GM21390 (cell line): ENCODE data around the gene PIAS4.

ENCODE experiments used
- ATAC-seq: cut with Tn5 transposase; IDR thresholded peaks from one replicate; pipeline ENCODE4 v1.9.1; 2021; ENCODE audit not compliant: unreplicated experiment

Gene PIAS4

GRCh38 chr19:4069331-4069959 lies 61.9 kb downstream of the PIAS4 start:
- no peak for ATAC-seq

GRCh38 chr19:4071610-4072009 lies 64.1 kb downstream of the PIAS4 start:
- no peak for ATAC-seq

- ATAC-seq: no peak
These were observed 67.8 kb downstream of the PIAS4 start for GRCh38 chr19:4075373-4075772.

DNA sequence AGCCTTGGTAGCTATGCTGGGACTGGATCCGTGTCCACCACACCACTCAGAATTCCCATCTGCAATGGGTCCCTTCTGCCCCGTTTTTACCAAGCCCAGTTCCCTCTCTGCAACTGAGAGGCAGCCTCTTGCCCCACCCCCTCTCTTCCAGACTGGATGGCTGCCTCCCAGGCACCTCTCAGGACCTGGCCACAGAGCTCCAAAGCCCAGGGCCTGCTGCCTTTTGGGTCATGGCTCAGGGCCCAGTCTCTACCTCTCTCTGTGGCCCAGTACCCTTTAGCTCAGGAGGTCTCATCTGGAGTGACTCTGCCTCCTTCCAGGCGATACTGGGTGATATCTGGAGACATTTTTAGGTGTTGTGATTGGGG lies 69.5 kb downstream of the PIAS4 start:
- ATAC-seq: no peak

- no peak for ATAC-seq
These were observed 70.5 kb downstream of the PIAS4 start for GRCh38 chr19:4077800-4078684.

GRCh38 chr19:4080473-4080872 lies 72.9 kb downstream of the PIAS4 start:
- ATAC-seq: no peak

DNA sequence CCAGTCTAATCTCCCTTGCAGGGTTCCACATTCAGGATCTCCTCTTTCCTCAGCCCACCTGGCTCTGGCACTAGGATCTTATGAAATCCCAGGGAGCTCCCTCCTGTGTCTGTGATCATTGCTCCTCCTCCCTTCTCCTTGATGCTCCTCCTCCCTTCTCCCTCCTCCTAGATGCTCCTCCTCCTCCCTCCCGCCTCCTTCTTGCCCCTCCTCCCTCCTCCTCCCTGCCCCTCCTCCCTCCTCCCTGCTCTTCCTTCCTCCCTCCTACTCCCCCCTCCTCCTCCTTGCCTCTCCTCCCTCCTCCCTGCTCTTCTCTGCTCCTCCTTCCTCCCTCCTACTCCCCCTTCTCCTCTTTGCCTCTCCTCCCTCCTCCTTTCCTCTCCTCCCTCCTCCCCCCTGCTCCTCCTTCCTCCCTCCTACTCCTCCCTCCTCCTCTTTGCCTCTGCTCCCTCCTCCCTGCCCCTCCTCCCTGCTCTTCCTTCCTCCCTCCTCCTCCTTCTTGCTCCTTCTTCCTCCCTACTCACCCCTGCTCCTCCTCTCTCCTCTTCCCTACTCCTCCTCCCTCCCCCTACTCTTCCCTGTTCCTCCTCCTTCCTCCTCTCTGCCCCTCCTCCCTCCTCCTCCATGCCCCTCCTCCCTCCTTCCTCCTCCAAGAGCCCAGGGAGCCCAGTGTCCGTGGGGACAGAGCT lies 74.0 kb downstream of the PIAS4 start:
- ATAC-seq: no peak

DNA sequence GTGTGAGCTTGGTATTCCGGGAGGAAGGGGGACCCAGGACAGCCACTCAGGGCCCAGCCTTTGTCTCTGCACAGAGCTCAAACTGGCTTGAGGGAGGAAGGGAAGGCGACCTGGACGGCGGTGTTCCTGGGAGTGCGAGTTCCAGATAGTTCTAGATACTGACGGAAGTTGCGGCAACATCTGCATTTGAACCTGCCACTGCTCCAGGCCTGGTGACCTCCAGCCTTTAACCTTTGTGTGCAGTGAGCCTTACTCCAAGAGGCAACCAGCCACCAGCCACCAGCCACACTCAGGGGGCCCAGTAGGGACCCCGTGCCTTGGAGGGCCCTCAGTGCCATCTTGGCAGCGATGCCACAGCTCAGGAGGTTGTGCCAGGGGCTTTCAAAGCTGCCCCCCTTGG lies 74.6 kb downstream of the PIAS4 start:
- ATAC-seq: no peak

DNA sequence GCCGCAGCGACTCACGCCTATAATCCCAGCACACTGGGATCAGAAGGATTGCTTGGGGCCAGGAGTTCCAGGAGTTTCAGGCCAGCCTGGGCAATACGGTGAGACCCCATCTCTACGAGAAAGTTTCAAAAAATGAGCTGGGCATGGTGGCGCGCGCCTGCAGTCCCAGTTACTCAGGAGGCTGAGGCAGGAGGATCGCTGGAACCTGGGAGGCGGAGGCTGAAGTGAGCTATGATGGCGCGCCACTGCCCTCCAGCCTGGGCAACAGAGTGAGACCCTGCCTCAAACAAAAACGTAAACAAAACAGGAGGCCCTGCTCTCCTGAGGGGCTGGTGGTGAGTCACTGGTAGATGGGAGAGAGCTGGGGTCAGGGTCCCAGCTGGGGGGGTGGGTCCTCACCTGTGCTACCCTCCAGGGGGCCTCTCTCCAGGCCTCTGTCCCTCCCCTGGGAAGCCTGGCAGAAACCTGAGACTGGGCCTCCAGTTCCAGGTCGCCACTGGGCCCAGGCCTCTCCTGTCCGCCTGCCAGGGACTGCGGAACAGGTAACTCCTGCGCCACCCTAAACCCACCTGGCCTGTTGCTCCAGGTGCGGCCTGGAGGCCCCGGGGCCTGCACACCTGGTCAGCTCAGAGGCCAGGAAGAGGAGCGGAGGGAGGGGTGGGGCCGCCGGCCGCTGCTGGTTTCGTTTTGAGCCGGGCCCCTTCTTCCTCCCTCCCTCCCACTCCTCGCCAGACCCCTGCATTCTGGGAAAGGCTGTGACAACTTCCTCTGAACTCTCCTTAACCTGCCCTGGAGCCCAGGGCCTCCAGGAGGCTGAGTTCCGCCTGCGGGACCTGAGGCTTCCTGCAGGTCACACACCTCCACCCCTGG lies 76.4 kb downstream of the PIAS4 start:
- ATAC-seq: no peak

- ATAC-seq: no peak
These were observed 77.0 kb downstream of the PIAS4 start for GRCh38 chr19:4084547-4084877.

GRCh38 chr19:4086411-4086867 lies 78.9 kb downstream of the PIAS4 start:
- ATAC-seq: no peak

GRCh38 chr19:4087787-4088679 lies 80.5 kb downstream of the PIAS4 start:
- ATAC-seq: no peak

DNA sequence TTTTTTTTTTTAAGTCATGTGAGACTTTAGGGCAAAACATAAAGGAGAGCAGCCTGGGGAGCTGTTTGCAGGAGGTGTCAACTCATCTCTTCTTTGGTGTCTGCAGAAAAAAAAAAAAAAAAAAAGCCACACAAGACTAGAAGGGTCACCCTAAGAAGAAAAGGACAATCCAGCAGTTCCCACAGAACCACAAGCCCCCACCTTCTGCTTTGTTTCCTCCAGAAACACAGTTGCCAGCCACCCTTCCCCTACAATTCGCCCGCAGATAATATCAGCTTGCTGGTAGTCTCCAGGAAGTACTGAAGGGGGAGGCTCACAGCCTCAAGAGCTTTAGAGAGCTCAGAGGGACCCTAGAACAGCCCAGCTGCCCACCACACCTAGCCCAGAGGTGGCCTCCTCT lies 81.4 kb downstream of the PIAS4 start:
- no peak for ATAC-seq
